SK-N-SH (cell line): Measurements from ENCODE around the gene MRPS9. TPM values are rescaled to one million over a fixed set of nuclear protein-coding genes. Genes with fewer than 3 reads are reported as not detected.

Experiments used
- CTCF ChIA-PET: fragments of 300-600, 350-600 bp; formaldehyde crosslinking; extraction: SDS; loops from one replicate; lab custom pipeline; 2021; lab: Yijun Ruan, JAX
- POLR2A ChIA-PET: fragments of 350-600 bp; sonication (Branson Sonifier 250); formaldehyde crosslinking; extraction: SDS; loops from one replicate; lab custom pipeline; 2020; ENCODE audit warnings: antibody characterized with exemption, inconsistent platforms; lab: Yijun Ruan, JAX
- DNase-seq: peaks from one replicate; pipeline ENCODE4 v3.0.0; 2012
- H2AFZ ChIP-seq: fragments of 200-600 bp; sonication (generic); 2 replicates; pipeline ENCODE4 v1.8.1; 2016; ENCODE audit warnings: antibody characterized with exemption, mild to moderate bottlenecking, low read depth
- H3F3A ChIP-seq: fragments of 200-600 bp; sonication (generic); replicated peaks from 2 replicates; pipeline ENCODE3; 2016; ENCODE audit warnings: antibody characterized with exemption, mild to moderate bottlenecking; ENCODE audit not compliant: insufficient read depth
- H3K27ac ChIP-seq, 2 experiments: fragments of 200-500 bp in 1 of 2; fragments of 200-600 bp in 1 of 2; sonication (Bioruptor generic) in 1 of 2; sonication (generic), shearing (Covaris generic) in 1 of 2; 2 replicates each; pipeline versions ENCODE4 v1.5.1 to v1.6.1; 2014 to 2016; ENCODE audit warnings: low read depth in 2 of 2, inconsistent platforms in 1 of 2, low read length in 1 of 2, mild to moderate bottlenecking in 1 of 2, mixed read lengths in 1 of 2
- H3K27me3 ChIP-seq: fragments of 200-600 bp; sonication (generic), shearing (Covaris generic); 2 replicates; pipeline ENCODE4 v1.6.1; 2016; ENCODE audit warnings: mixed run types; ENCODE audit not compliant: insufficient read depth
- H3K36me3 ChIP-seq, 2 experiments: fragments of 200-500 bp in 1 of 2; fragments of 200-600 bp in 1 of 2; sonication (Bioruptor generic) in 1 of 2; sonication (generic) in 1 of 2; replicated peaks in 1 of 2; 2 replicates each; pipeline versions ENCODE3 to v1.5.1; 2014 to 2016; ENCODE audit warnings: low read length in 1 of 2, mild to moderate bottlenecking in 1 of 2; ENCODE audit not compliant: insufficient read depth in 2 of 2, control insufficient read depth in 1 of 2
- H3K4me1 ChIP-seq, 2 experiments: fragments of 200-500 bp in 1 of 2; fragments of 200-600 bp in 1 of 2; sonication (Bioruptor generic) in 1 of 2; sonication (generic), shearing (Covaris generic) in 1 of 2; 2 replicates each; pipeline versions ENCODE4 v1.5.1 to v1.6.1; 2014 to 2016; ENCODE audit warnings: low read depth in 1 of 2, low read length in 1 of 2, mixed run types in 1 of 2; ENCODE audit not compliant: insufficient read depth in 2 of 2, control insufficient read depth in 1 of 2
- H3K4me2 ChIP-seq: fragments of 200-600 bp; sonication (generic), shearing (Covaris generic); 2 replicates; pipeline ENCODE4 v1.6.1; 2017; ENCODE audit warnings: mixed run types
- H3K4me3 ChIP-seq, 2 experiments: fragments of 200-500 bp in 1 of 2; fragments of 200-600 bp in 1 of 2; sonication (Bioruptor generic) in 1 of 2; sonication (generic), shearing (Covaris generic) in 1 of 2; 2 replicates each; pipeline versions ENCODE4 v1.5.1 to v1.8.1; 2014 to 2016; ENCODE audit warnings: low read depth in 2 of 2, inconsistent platforms in 1 of 2, low read length in 1 of 2, mild to moderate bottlenecking in 1 of 2, mixed read lengths in 1 of 2, moderate library complexity in 1 of 2
- H3K79me2 ChIP-seq: fragments of 200-600 bp; sonication (generic); 2 replicates; pipeline ENCODE4 v1.8.1; 2017; ENCODE audit warnings: mild to moderate bottlenecking; ENCODE audit not compliant: insufficient read depth
- H3K9ac ChIP-seq: fragments of 200-600 bp; sonication (generic); 2 replicates; pipeline ENCODE4 v1.6.1; 2017; ENCODE audit warnings: mixed run types
- H3K9me2 ChIP-seq: fragments of 200-600 bp; sonication (generic); 2 replicates; pipeline ENCODE4 v1.6.1; 2017; ENCODE audit warnings: mixed run types
- H3K9me3 ChIP-seq: fragments of 200-600 bp; sonication (generic); 2 replicates; pipeline ENCODE4 v1.6.1; 2017; ENCODE audit warnings: mixed run types, mild to moderate bottlenecking, moderate library complexity
- H4K20me1 ChIP-seq: fragments of 200-600 bp; sonication (generic); 2 replicates; pipeline ENCODE4 v1.6.1; 2017; ENCODE audit warnings: mild to moderate bottlenecking, mixed run types; ENCODE audit not compliant: insufficient read depth
- CTCF ChIP-seq: fragments of 200-600 bp; sonication (generic); IDR thresholded peaks from 2 replicates; pipeline ENCODE4 v1.6.1; 2017; ENCODE audit warnings: antibody characterized with exemption, mild to moderate bottlenecking, moderate library complexity
- EP300 ChIP-seq, 2 experiments: IDR thresholded peaks; 2 replicates each; pipeline versions ENCODE4 v1.4.0 to v1.6.1; 2012; ENCODE audit warnings: borderline replicate concordance in 1 of 2, low read depth in 1 of 2, low read length in 1 of 2
- FOXJ3 ChIP-seq: sonication (generic); formaldehyde crosslinking; IDR thresholded peaks from 2 replicates; pipeline ENCODE4 v1.5.1; 2020; ENCODE audit warnings: mild to moderate bottlenecking, missing genetic modification reagents
- MXI1 ChIP-seq: IDR thresholded peaks from 2 replicates; pipeline ENCODE4 v1.6.1; 2012; ENCODE audit warnings: mild to moderate bottlenecking, low read depth, low read length, improper control_type of control experiment
- NFIC ChIP-seq: IDR thresholded peaks from 2 replicates; pipeline ENCODE4 v1.4.0; 2012; ENCODE audit warnings: borderline replicate concordance
- POLR2AphosphoS5 ChIP-seq: IDR thresholded peaks from 2 replicates; pipeline ENCODE4 v1.6.1; 2012; ENCODE audit warnings: low read depth, low read length
- TAF1 ChIP-seq: IDR thresholded peaks from 2 replicates; pipeline ENCODE4 v1.6.1; 2012; ENCODE audit warnings: low read depth, mild to moderate bottlenecking, low read length, moderate library complexity, borderline replicate concordance
- TCF12 ChIP-seq: IDR thresholded peaks from 2 replicates; pipeline ENCODE4 v1.4.0; 2012
- WGBS: methylation state at CpG from one replicate; pipeline ENCODE4 v1.1.6; 2017; ENCODE audit warnings: low lambda C conversion rate; 5-methylcytosine and 5-hydroxymethylcytosine counted together
- polyA plus RNA-seq, 3 experiments: library from polyadenylated mRNA; depleted of rRNA; stranded (reverse); fragments of >200 nt; gene quantifications; 2 replicates each; pipeline ENCODE4 v1.2.3, GENCODE V29; 2012

MRPS9 gene
- polyA plus RNA-seq, 1 of the 3 experiments (the other 2 are of a cell fraction): 31.8 TPM

- Histone ChIP-seq H3K9me2 (no peaks in the 10 kb centered on the region), H4K20me1 (no peaks in the 10 kb centered on the region), H3K9ac (no peak overlapping the region), H2AFZ (no peak overlapping the region), H3K4me1 (no peaks in the 10 kb centered on the region), H3K79me2 (no peaks in the 10 kb centered on the region), H3K9me3 (no peaks in the 10 kb centered on the region), H3K4me2 (no peak overlapping the region), H3K4me3 (no peak overlapping the region), H3F3A (peaks cover 4% of the 10 kb centered on the region), H3K27ac (no peak overlapping the region), H3K36me3 (no peaks in the 10 kb centered on the region), H3K27me3 (no peaks in the 10 kb centered on the region)
- 74% methylated on average over 3 of the region's 5 CpGs for WGBS
- DNase-seq: no peak
- CTCF ChIA-PET: interaction anchor here (18.8 kb wide), 1 partner anchor 129 kb away, joined by 459 read pairs; the partner anchor contains the start of gene GPR45
- POLR2A ChIA-PET: no interaction called here
- TF ChIP-seq EP300 (IDR thresholded peaks at IDR 0.05; ENCODE audit: borderline replicate concordance in 1 of 2, low read depth in 1 of 2, low read length in 1 of 2): no peak
- TF ChIP-seq CTCF: no peak
These were observed 72.5 kb downstream of the MRPS9 start for GRCh38 chr2:105110295-105110829.

GRCh38 chr2:105111365-105112150, 73.7 kb downstream of the MRPS9 start:
- no peak overlapping the region for H3K4me3 ChIP-seq
- H3K79me2 ChIP-seq: no peaks in the 10 kb centered on the region
- WGBS: 88% methylated on average over 13 of the region's 15 CpGs
- no peak overlapping the region for H3K9ac ChIP-seq
- H3K4me1 ChIP-seq: no peaks in the 10 kb centered on the region; a peak in 1 of 4 replicates
- H2AFZ ChIP-seq: no peak overlapping the region
- no peaks in the 10 kb centered on the region for H3K27me3 ChIP-seq
- no peak for TF ChIP-seq POLR2AphosphoS5
- no peaks in the 10 kb centered on the region for H3K36me3 ChIP-seq
- no peaks in the 10 kb centered on the region for H3F3A ChIP-seq
- ChIA-PET CTCF (interaction anchor here (1.3 to 18.8 kb wide), 2 partner anchors 9 to 127 kb away, joined by 4 to 459 read pairs; partner anchors contain the start of gene GPR45), POLR2A (no interaction called here)
- no peak overlapping the region for H3K4me2 ChIP-seq
- no peaks in the 10 kb centered on the region for H3K9me2 ChIP-seq
- H3K9me3 ChIP-seq: no peaks in the 10 kb centered on the region
- no peak for DNase-seq
- no peak overlapping the region for H3K27ac ChIP-seq
- H4K20me1 ChIP-seq: no peaks in the 10 kb centered on the region

- Histone ChIP-seq H4K20me1 (no peaks in the 10 kb centered on the region), H3K4me2 (no peak overlapping the region), H3K9me3 (no peaks in the 10 kb centered on the region), H3K4me1 (peaks cover 0 to under 1% of the 10 kb centered on the region in 2 experiments; a peak in 1 of 4 replicates), H3K27me3 (no peaks in the 10 kb centered on the region), H3K9ac (no peak overlapping the region), H3K36me3 (no peaks in the 10 kb centered on the region), H3K27ac (no peak overlapping the region), H2AFZ (no peak overlapping the region), H3K9me2 (no peaks in the 10 kb centered on the region), H3K4me3 (no peak overlapping the region), H3K79me2 (no peaks in the 10 kb centered on the region), H3F3A (no peaks in the 10 kb centered on the region)
- no peak for DNase-seq
- ChIA-PET CTCF (interaction anchor here (1.3 to 18.8 kb wide), 3 partner anchors 8 to 181 kb away, joined by 4 to 459 read pairs (median 42); partner anchors contain the start of gene GPR45), POLR2A (no interaction called here)
- 92% methylated on average over 12 of the region's 12 CpGs for WGBS
- TF ChIP-seq TCF12 (no peak), EP300 (IDR thresholded peaks at IDR 0.05; ENCODE audit: borderline replicate concordance in 1 of 2, low read depth in 1 of 2, low read length in 1 of 2) (no peak), TAF1 (no peak), NFIC (no peak), MXI1 (no peak), FOXJ3 (CRISPR knock-in tag) (no peak), CTCF (no peak)
These were observed 74.5 kb downstream of the MRPS9 start for GRCh38 chr2:105112345-105112744.
